HepG2 (cell line): ENCODE measurements around the gene OTOGL. TPM values are rescaled to one million over a fixed set of nuclear protein-coding genes. Genes with fewer than 3 reads are reported as not detected.

Source experiments
- CAMTA2 ChIP-seq: sonication (generic); formaldehyde crosslinking; IDR thresholded peaks from 2 replicates; pipeline ENCODE4 v1.4.0; 2020; ENCODE audit warnings: mild to moderate bottlenecking, missing genetic modification reagents, borderline replicate concordance
- MXD4 ChIP-seq: IDR thresholded peaks from 2 replicates; pipeline ENCODE4 v1.6.1; 2016; ENCODE audit warnings: mild to moderate bottlenecking, missing biosample characterization, missing genetic modification reagents
- ZNF318 ChIP-seq: sonication (generic); formaldehyde crosslinking; IDR thresholded peaks from 2 replicates; pipeline ENCODE4 v1.4.0; 2020; ENCODE audit warnings: mild to moderate bottlenecking, missing genetic modification reagents
- polyA plus RNA-seq, 8 experiments: library from polyadenylated mRNA; depleted of rRNA in 3 of 8; stranded (reverse) in 7 of 8; unstranded in 1 of 8; fragments of >200 nt; fragmentation: Illumina TruSeq in 4 of 8; extraction: Trizol in 4 of 8; gene quantifications; 2 replicates each; pipeline versions ENCODE4 v1.2.1 to v1.2.3, GENCODE V29; 2011 to 2016; ENCODE audit warnings: low read depth in 4 of 8, missing spikeins in 1 of 8, mixed read lengths in 1 of 8; ENCODE audit not compliant: insufficient read depth in 1 of 8
- total RNA-seq, 5 experiments: library from RNA; depleted of rRNA; stranded (reverse); fragments of >200 nt; fragmentation: Illumina TruSeq; extraction: Trizol; gene quantifications; 2 replicates each; pipeline ENCODE4 v1.2.3, GENCODE V29; 2016; ENCODE audit warnings: low read depth in 1 of 5
- TF ChIP-seq, protein P1 (sequence below): IDR thresholded peaks from 2 replicates; pipeline ENCODE4 v1.6.1; 2016; ENCODE audit warnings: low read depth, control low read depth

OTOGL gene
- total and polyA plus RNA-seq, 2 of the 13 experiments (the other 11 are each of a cell fraction or from before 2014, with no cell fraction given) = not detected

DNA sequence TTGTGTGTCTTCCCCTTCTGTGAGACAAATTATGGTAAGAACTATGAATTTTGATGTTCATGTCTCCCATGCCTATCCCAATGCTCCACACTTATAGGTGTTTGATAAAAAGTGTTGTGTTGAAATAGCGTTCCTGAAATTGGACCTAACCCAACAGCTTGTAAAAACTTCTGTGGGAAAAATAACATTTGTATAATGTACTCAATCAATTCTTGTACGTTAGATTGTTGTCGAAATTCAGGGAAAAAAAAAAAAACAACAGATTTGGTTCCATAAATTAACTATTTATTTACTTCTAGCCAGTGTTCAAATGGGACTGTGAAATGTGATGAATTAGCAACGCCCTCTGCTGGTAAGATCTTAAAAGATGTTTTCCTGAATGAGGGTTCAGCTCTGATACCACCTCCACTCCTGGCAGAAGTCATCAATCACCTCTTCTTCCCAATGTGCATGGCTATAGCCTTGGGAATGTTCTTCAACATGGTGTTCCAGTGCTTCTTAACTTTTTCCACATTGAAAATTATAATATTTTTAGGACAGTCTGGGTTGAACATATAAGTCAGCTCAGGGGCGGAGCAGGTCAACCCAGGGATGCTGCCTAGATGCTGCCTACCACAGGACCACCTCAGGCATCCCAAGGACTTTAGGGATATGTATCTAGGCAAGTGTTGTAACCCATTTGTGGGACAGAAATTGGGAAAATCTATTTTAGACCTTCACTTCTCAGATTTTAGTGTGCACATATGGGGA, 170.6 kb downstream of the OTOGL start (continued):
- TF ChIP-seq MXD4 (CRISPR knock-in tag) (no peak), ZNF318 (CRISPR knock-in tag) (no peak), CAMTA2 (CRISPR knock-in tag) (no peak)
- TF ChIP-seq, protein P1, sequence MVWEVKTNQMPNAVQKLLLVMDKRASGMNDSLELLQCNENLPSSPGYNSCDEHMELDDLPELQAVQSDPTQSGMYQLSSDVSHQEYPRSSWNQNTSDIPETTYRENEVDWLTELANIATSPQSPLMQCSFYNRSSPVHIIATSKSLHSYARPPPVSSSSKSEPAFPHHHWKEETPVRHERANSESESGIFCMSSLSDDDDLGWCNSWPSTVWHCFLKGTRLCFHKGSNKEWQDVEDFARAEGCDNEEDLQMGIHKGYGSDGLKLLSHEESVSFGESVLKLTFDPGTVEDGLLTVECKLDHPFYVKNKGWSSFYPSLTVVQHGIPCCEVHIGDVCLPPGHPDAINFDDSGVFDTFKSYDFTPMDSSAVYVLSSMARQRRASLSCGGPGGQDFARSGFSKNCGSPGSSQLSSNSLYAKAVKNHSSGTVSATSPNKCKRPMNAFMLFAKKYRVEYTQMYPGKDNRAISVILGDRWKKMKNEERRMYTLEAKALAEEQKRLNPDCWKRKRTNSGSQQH (CRISPR knock-in tag) = no peak
